ENCODE measurements around the gene IFI27.

Gene IFI27

DNA sequence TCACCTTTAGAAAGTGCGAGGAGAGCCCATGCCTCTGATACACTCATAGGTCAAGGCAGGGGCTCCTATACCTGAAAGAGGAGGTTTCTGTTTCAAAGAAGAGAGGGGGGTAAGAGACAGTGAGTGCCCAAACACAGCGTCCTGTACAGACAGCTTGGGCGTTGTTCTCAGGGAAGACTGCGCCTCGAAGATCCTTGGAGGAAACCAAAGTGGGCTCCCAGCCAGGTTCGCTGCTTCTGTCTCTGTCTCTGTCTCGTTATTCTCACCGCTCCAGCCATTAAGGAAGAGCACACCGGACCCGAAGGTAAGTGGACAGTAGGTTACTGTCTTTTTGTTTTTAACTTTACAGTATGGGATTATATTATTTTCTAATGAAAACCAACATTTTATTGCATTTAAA is 5.8 kb upstream of the IFI27 start:
- H3K4me3 ChIP-seq (replicated peaks; ENCODE audit: low read depth, low read length) = no peak overlapping the region
- no peaks in the 10 kb centered on the region for H3K36me3 ChIP-seq (ENCODE audit: control insufficient read depth, insufficient read depth, low read length)
- no peaks in the 10 kb centered on the region for H3K27me3 ChIP-seq (replicated peaks; ENCODE audit: control insufficient read depth, insufficient read depth, low read length)
- DNase-seq (ENCODE audit: extremely low read depth, insufficient read length) = no peak
- TF ChIP-seq, protein P1, sequence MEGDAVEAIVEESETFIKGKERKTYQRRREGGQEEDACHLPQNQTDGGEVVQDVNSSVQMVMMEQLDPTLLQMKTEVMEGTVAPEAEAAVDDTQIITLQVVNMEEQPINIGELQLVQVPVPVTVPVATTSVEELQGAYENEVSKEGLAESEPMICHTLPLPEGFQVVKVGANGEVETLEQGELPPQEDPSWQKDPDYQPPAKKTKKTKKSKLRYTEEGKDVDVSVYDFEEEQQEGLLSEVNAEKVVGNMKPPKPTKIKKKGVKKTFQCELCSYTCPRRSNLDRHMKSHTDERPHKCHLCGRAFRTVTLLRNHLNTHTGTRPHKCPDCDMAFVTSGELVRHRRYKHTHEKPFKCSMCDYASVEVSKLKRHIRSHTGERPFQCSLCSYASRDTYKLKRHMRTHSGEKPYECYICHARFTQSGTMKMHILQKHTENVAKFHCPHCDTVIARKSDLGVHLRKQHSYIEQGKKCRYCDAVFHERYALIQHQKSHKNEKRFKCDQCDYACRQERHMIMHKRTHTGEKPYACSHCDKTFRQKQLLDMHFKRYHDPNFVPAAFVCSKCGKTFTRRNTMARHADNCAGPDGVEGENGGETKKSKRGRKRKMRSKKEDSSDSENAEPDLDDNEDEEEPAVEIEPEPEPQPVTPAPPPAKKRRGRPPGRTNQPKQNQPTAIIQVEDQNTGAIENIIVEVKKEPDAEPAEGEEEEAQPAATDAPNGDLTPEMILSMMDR (IDR thresholded peaks at IDR 0.05; ENCODE audit: insufficient read depth, low read length, poor library complexity, severe bottlenecking) = no peak

DNA sequence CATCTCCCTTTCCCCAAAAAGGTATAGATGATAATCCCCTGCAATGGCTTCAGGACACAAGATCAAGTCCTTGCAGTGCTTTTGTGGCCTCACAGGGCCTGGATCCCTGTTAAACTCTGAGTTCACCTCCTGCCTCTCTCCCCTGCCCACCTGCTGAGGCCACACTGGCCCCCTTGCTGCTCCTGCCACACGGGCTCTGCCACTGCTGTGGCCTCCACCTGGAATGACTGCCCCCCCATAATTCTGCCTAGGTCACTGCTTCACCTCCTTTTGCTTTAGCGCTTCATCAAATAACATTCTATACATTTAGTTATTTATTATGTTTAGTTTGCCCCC is 653 bp upstream of the IFI27 start:
- no peak overlapping the region for H3K4me3 ChIP-seq (replicated peaks; ENCODE audit: low read depth, low read length)
- TF ChIP-seq, protein P1 (IDR thresholded peaks at IDR 0.05; ENCODE audit: insufficient read depth, low read length, poor library complexity, severe bottlenecking) = no peak
- no peaks in the 10 kb centered on the region for H3K36me3 ChIP-seq (ENCODE audit: control insufficient read depth, insufficient read depth, low read length)
- no peaks in the 10 kb centered on the region for H3K27me3 ChIP-seq (replicated peaks; ENCODE audit: control insufficient read depth, insufficient read depth, low read length)
- DNase-seq (ENCODE audit: extremely low read depth, insufficient read length) = no peak

DNA sequence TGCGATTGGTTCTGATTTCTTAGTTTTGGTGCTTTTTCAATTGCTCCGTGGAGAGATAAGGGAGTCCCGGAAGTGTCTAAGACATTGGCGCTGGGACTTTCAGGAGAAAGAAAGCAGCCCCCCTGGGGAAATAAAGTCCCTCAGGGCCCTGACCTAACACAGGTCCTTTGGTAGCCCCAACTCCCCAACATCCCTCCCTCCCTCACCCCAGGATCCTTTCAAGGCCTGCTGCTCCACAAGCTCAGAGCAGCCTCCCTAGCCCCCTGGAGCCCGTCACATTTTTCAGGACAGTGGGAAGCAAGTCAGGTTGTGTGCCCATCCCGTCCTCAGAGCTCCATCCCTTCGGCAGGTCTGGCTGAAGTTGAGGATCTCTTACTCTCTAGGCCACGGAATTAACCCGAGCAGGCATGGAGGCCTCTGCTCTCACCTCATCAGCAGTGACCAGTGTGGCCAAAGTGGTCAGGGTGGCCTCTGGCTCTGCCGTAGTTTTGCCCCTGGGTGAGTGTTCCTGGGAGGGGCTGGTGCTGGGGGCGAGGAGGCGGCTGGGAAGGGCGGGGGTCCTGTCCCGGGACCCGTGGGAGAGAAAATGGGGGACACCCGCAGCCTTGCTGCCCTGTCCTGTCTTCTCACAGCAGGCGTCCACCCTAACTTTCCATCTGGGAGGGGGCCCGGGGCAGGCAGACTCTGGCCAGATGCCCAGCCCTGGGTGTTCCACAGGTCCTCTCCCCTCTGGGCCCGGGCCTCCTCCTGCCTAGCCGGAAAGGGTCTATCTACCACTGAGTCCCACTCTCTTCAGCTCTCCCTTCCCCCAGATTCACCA is 950 bp downstream of the IFI27 start:
- H3K4me3 ChIP-seq (replicated peaks; ENCODE audit: low read depth, low read length) = no peak overlapping the region
- H3K27me3 ChIP-seq (replicated peaks; ENCODE audit: control insufficient read depth, insufficient read depth, low read length) = no peaks in the 10 kb centered on the region; the same call in 1 of the 2 replicates
- TF ChIP-seq, protein P1 (IDR thresholded peaks at IDR 0.05; ENCODE audit: insufficient read depth, low read length, poor library complexity, severe bottlenecking) = no peak
- H3K36me3 ChIP-seq (ENCODE audit: control insufficient read depth, insufficient read depth, low read length) = no peaks in the 10 kb centered on the region
- no peak for DNase-seq (ENCODE audit: extremely low read depth, insufficient read length)

DNA sequence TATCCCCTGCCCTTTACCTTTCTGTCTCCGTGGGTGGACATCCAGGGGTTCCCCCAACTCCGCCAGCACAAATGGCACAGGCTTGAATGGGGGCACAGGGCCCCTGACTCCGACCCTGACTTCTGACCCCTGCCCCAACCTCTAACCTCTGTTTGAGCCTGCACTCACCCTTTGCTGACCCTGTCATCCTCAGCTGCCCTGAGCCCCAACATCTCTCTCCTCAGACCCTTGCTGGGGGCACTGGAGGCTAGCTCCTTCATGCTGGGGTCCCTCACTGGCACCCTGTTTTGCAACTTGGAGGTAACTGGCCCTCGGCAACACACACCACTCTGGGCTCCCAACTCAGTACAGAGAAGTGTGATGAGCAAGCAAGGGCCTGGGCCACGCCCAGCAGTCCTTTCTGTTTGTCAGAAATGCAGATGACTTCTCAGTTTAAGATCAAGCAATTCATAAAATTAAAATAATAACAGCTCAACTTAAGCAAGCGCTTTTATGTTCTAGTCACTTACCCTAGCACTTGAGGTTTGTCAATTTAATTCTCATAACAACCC is 2.1 kb downstream of the IFI27 start:
- TF ChIP-seq, protein P1 (IDR thresholded peaks at IDR 0.05; ENCODE audit: insufficient read depth, low read length, poor library complexity, severe bottlenecking) = no peak
- Histone ChIP-seq H3K4me3 (replicated peaks; ENCODE audit: low read depth, low read length) (no peak overlapping the region), H3K27me3 (replicated peaks; ENCODE audit: control insufficient read depth, insufficient read depth, low read length) (peaks cover 2% of the 10 kb centered on the region), H3K36me3 (ENCODE audit: control insufficient read depth, insufficient read depth, low read length) (no peaks in the 10 kb centered on the region)
- no peak for DNase-seq (ENCODE audit: extremely low read depth, insufficient read length)

DNA sequence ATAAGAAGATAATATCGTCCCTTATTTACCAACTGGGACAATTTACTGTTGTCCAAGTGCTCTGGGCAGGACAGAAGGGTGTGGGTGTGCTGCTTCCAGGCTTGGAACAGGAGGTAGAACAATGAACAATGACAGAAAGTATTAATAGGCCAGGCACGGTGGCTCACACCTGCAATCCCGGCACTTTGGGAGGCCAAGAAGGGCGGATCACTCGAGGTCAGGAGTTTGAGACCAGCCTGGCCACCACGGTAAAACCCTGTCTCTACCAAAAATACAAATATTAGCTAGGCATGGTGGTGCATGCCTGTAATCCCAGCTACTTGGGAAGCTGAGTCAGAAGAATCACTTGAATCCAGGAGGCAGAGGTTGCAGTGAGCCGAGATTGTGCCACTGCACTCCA is 2.5 kb downstream of the IFI27 start:
- no peak for DNase-seq (ENCODE audit: extremely low read depth, insufficient read length)
- peaks cover 2% of the 10 kb centered on the region for H3K27me3 ChIP-seq (replicated peaks; ENCODE audit: control insufficient read depth, insufficient read depth, low read length)
- TF ChIP-seq, protein P1 (IDR thresholded peaks at IDR 0.05; ENCODE audit: insufficient read depth, low read length, poor library complexity, severe bottlenecking) = no peak

More for the DNA sequence above, 2.5 kb downstream of the IFI27 start:
- H3K36me3 ChIP-seq (ENCODE audit: control insufficient read depth, insufficient read depth, low read length) = no peaks in the 10 kb centered on the region
- no peak overlapping the region for H3K4me3 ChIP-seq (replicated peaks; ENCODE audit: low read depth, low read length)

All from GM06990 (cell line).